Tibial artery (tissue), 4 donors: Measurements from ENCODE around the gene BEND5.

Source experiments
- DNase-seq, 2 donors: peaks; one replicate each; pipeline ENCODE4 v3.0.0-alpha.2; 2019
- H3K27ac ChIP-seq, 2 donors: fragments of 200-600 bp; sonication (generic) in 1 of 2; 1 replicate in 1 of 2; 2 replicates in 1 of 2; pipeline ENCODE4 v1.5.1; 2018 to 2019; ENCODE audit warnings: mild to moderate bottlenecking in 1 of 2
- H3K27me3 ChIP-seq, 2 donors: fragments of 200-600 bp; sonication (generic) in 1 of 2; one replicate each; pipeline versions ENCODE4 v1.5.1 to v1.6.0; 2016 to 2019
- H3K36me3 ChIP-seq, 3 donors: fragments of 200-600 bp; sonication (generic) in 2 of 3; one replicate each; pipeline ENCODE4 v1.5.1; 2016 to 2019; ENCODE audit warnings: mild to moderate bottlenecking in 2 of 3
- H3K4me1 ChIP-seq, 4 donors: fragments of 200-600 bp; sonication (generic) in 2 of 4; 1 replicate in 3 of 4; 2 replicates in 1 of 4; pipeline ENCODE4 v1.5.1; 2016 to 2019
- H3K4me3 ChIP-seq, 2 donors: fragments of 200-600 bp; sonication (generic) in 1 of 2; 1 replicate in 1 of 2; 2 replicates in 1 of 2; pipeline ENCODE4 v1.5.1; 2018 to 2019; ENCODE audit warnings: mild to moderate bottlenecking in 2 of 2
- H3K9me3 ChIP-seq, 3 donors: fragments of 200-600 bp; sonication (generic) in 1 of 3; one replicate each; pipeline ENCODE4 v1.5.1; 2016 to 2019
- intact Hi-C: fragments of 100-400 bp; cut with DNase I; formaldehyde crosslinking; loops from one replicate; pipeline ENCODE4 v1.15.0; 2023; ENCODE audit warnings: low total_unique reads
- TF ChIP-seq, protein P1 (sequence below), 2 experiments: fragments of 200-600 bp in 1 of 2; fragments of 450-650 bp in 1 of 2; IDR thresholded peaks; one replicate each; pipeline ENCODE4 v1.5.1; 2017 to 2019; ENCODE audit warnings: antibody characterized with exemption in 2 of 2, mild to moderate bottlenecking in 1 of 2, moderate library complexity in 1 of 2

The BEND5 gene

DNA sequence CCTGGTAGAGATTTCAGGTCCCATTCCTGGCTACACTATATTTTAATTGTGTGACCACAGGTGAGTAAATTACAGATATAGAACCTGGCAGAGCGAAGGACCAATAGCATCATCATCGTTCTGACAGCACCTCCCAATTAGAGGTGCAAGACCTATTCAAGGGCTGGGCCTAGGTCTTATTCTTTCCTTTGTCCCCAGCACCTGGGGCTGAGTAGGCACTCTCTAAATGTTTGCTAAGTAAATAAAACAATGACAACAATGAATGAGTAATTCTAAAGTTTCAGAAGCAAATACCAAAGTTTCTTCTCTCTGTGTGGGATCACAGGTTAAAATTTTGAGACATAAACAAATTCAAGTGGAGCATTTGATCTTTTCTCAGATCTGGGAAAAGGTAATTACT, 32.7 kb downstream of the BEND5 start:
- TF ChIP-seq, protein P1, sequence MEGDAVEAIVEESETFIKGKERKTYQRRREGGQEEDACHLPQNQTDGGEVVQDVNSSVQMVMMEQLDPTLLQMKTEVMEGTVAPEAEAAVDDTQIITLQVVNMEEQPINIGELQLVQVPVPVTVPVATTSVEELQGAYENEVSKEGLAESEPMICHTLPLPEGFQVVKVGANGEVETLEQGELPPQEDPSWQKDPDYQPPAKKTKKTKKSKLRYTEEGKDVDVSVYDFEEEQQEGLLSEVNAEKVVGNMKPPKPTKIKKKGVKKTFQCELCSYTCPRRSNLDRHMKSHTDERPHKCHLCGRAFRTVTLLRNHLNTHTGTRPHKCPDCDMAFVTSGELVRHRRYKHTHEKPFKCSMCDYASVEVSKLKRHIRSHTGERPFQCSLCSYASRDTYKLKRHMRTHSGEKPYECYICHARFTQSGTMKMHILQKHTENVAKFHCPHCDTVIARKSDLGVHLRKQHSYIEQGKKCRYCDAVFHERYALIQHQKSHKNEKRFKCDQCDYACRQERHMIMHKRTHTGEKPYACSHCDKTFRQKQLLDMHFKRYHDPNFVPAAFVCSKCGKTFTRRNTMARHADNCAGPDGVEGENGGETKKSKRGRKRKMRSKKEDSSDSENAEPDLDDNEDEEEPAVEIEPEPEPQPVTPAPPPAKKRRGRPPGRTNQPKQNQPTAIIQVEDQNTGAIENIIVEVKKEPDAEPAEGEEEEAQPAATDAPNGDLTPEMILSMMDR (IDR thresholded peaks at IDR 0.05) = no peak

GRCh38 chr1:48743480-48743879, 33.2 kb downstream of the BEND5 start:
- intact Hi-C loops = no loop called here
- no peak for DNase-seq
- peaks cover 0 to 5% (median 0%) of the 10 kb centered on the region in 4 donors for H3K4me1 ChIP-seq
- H3K4me3 ChIP-seq = no peak overlapping the region
- no peaks in the 10 kb centered on the region for H3K9me3 ChIP-seq
- TF ChIP-seq, protein P1 (IDR thresholded peaks at IDR 0.05) = no peak
- H3K27ac ChIP-seq = no peak overlapping the region
- no peaks in the 10 kb centered on the region for H3K27me3 ChIP-seq
- H3K36me3 ChIP-seq = peaks cover 0 to 19% (median 0%) of the 10 kb centered on the region in 3 donors

More for the DNA sequence above, 32.7 kb downstream of the BEND5 start:
- no peak for DNase-seq
- no peaks in the 10 kb centered on the region for H3K27me3 ChIP-seq
- H3K27ac ChIP-seq = no peak overlapping the region
- intact Hi-C loops = no loop called here
- H3K4me3 ChIP-seq = no peak overlapping the region
- peaks cover 0 to 5% (median 0%) of the 10 kb centered on the region in 4 donors for H3K4me1 ChIP-seq
- no peaks in the 10 kb centered on the region for H3K9me3 ChIP-seq
- peaks cover 0 to 25% (median 0%) of the 10 kb centered on the region in 3 donors for H3K36me3 ChIP-seq

- peaks cover 0 to 5% (median 0%) of the 10 kb centered on the region in 4 donors for H3K4me1 ChIP-seq
- intact Hi-C loops = no loop called here
- no peak for DNase-seq
Observed at GRCh38 chr1:48741380-48741779, 35.3 kb downstream of the BEND5 start.

DNA sequence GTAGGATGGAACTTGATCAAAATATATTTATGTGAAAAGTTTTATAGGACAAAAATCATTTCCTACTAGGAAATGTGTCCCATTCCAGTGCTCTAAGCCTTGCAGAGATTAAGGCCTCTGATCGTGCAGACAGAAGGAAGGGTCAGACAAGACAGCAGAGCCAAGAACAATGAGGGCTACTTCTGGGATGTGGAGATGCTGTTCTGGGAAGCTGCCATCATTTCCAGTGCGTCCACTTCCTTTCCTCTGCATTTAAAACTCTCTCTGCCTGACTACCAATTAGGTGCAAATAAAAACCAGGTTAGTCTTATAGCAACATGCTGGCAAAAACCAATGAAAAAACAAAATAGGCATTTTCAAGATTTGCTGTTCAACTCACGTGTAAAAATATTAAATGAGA, 36.1 kb downstream of the BEND5 start:
- no peak overlapping the region for H3K27ac ChIP-seq
- no peaks in the 10 kb centered on the region for H3K27me3 ChIP-seq
- no peak overlapping the region for H3K4me3 ChIP-seq
- H3K4me1 ChIP-seq = peaks cover 0 to 5% (median 0%) of the 10 kb centered on the region in 4 donors
- DNase-seq = no peak
- intact Hi-C loops = no loop called here
- TF ChIP-seq, protein P1 (IDR thresholded peaks at IDR 0.05) = no peak
- no peaks in the 10 kb centered on the region for H3K9me3 ChIP-seq
- H3K36me3 ChIP-seq = peaks cover 6 to 39% (median 15%) of the 10 kb centered on the region in 3 donors

More at GRCh38 chr1:48741380-48741779, 35.3 kb downstream of the BEND5 start:
- Histone ChIP-seq H3K9me3 (no peaks in the 10 kb centered on the region), H3K27ac (no peak overlapping the region), H3K36me3 (peaks cover 0 to 31% (median 8%) of the 10 kb centered on the region in 3 donors), H3K27me3 (no peaks in the 10 kb centered on the region), H3K4me3 (no peak overlapping the region)
- TF ChIP-seq, protein P1 (IDR thresholded peaks at IDR 0.05) = no peak

DNA sequence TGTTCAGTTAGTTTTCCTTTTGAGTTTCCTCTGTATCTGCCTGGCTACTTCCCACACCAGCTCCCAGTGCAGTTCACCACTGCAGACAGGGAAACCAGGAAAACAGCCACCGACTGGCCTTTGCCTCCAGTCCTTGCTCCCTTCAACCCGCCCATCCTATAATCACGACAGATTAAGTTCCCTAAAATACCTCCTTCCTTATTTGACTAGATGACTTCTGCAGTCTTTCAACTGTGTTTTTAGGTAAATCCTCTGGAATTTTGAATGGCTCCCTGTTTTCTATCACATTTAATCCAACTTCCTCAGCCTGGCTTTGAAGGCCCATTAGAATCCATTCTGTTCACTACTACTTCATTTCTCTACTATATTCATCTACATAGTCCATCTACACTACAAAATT, 37.6 kb downstream of the BEND5 start:
- intact Hi-C loops = no loop called here
- H3K36me3 ChIP-seq = peaks cover 22 to 49% (median 30%) of the 10 kb centered on the region in 3 donors

More for the DNA sequence above, 37.6 kb downstream of the BEND5 start:
- Histone ChIP-seq H3K4me1 (peaks cover 0 to 5% (median 0%) of the 10 kb centered on the region in 4 donors), H3K9me3 (no peaks in the 10 kb centered on the region), H3K4me3 (no peak overlapping the region), H3K27ac (no peak overlapping the region), H3K27me3 (no peaks in the 10 kb centered on the region)
- no peak for DNase-seq
- TF ChIP-seq, protein P1 (IDR thresholded peaks at IDR 0.05) = no peak
